HL-60 (cell line): Measurements from ENCODE around the gene CLIC6.

Experiments
- POLR2AphosphoS5 ChIP-seq: IDR thresholded peaks from 2 replicates; pipeline ENCODE4 v1.6.1; 2012; ENCODE audit warnings: low read depth
- REST ChIP-seq: IDR thresholded peaks from 2 replicates; pipeline ENCODE4 v1.6.1; 2012; ENCODE audit warnings: low read depth; ENCODE audit not compliant: insufficient replicate concordance
- TF ChIP-seq, protein P1 (sequence below): IDR thresholded peaks from one replicate; pipeline ENCODE4 v1.5.1; 2011; ENCODE audit warnings: low read length, control low read depth, inconsistent platforms; ENCODE audit not compliant: insufficient read depth

DNA sequence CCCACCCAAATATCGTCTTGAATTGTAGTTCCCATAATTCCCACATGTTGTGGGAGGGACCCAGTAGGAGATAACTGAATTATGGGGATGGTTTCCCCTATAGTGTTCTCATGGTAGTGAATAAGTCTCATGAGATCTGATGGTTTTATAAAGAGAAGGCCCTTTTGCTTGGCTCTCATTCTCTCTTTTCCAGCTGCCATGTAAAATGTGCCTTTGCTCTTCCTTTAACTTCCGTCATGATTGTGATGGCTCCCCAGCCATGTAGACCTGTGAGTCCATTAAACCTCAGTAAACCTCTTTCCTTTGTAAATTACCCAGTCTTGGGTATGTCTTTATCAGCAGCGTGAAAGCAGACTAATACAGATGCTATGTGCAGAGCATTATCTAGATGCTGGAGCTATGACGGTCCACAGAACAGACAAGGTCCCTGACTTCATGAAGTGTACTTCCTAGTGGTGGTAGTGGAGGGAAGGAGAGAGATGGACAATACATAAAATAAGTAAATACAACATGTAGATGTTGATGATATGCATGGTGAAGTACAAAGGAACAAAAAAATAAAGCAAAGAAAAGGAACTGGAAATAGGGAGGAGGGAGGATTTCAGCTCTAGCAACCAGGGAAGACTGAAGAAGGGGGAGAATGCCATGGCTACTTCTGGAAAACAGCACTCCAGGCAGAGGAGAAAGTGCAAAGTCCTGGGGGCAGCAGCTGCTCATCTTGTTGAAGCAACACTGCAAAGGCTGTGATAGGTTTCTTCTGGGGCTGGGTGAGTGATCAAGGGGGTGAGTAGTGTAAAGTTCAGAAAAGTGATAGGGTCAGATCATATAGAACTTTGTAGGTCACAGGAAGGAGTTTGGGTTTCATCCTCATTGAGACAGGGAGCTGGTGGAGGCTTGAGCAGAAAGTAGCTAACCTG, 47.1 kb upstream of the CLIC6 start:
- TF ChIP-seq, protein P1, sequence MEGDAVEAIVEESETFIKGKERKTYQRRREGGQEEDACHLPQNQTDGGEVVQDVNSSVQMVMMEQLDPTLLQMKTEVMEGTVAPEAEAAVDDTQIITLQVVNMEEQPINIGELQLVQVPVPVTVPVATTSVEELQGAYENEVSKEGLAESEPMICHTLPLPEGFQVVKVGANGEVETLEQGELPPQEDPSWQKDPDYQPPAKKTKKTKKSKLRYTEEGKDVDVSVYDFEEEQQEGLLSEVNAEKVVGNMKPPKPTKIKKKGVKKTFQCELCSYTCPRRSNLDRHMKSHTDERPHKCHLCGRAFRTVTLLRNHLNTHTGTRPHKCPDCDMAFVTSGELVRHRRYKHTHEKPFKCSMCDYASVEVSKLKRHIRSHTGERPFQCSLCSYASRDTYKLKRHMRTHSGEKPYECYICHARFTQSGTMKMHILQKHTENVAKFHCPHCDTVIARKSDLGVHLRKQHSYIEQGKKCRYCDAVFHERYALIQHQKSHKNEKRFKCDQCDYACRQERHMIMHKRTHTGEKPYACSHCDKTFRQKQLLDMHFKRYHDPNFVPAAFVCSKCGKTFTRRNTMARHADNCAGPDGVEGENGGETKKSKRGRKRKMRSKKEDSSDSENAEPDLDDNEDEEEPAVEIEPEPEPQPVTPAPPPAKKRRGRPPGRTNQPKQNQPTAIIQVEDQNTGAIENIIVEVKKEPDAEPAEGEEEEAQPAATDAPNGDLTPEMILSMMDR: no peak
- TF ChIP-seq REST (no peak), POLR2AphosphoS5 (no peak)
